NCI-H2196 treated with DMSO at 0.1 percent for 48 hours (cell line): Measurements from ENCODE around the gene KAT6B.
A peak's percentile ranks its signal among the peaks of the same experiment; 100 is the strongest.

ENCODE experiments used
- DNase-seq: peaks from one replicate; lab custom pipeline; 2025; ENCODE audit not compliant: unreplicated experiment; lab: John Stamatoyannopoulos, UW

KAT6B gene

DNA sequence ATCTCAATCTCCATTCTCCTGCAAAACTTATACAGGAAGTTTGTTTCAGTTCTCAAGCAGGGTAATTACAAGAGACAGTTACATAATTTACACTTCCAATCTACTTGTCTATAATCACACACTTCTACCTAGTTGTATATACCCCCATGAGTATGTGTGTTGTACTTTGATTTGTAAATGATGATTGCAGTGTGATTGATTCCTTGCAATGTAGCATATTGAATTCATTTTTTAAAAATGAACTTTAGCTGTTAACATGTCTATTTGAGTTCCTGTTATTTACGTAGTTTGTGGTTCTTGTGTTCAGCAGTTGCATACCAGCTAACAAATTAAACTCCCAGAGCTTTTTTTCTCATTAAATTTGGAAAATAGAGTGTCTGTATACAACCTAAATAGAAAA is 182.6 kb downstream of the KAT6B start:
- no peak for DNase-seq

DNA sequence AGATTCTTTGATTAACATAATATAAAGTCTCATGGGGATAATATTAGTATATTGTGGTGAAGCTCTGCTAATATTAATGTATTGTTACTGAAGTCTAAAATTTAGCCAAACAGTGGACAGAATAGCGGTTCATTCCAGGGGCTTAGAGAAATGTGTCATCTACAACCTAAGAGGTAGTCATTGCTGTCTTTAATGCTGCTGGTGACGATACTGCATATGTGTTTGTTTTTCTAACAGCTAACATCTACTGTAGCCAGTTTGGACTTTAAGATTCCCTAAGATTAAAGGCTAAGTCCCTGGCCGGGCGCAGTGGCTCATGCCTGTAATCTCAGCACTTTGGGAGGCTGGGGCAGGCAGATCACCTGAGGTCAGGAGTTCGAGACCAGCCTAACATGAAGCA is 183.0 kb downstream of the KAT6B start:
- DNase-seq: no peak

GRCh38 chr10:75010373-75010772 is 184.0 kb downstream of the KAT6B start:
- no peak for DNase-seq

- DNase-seq: no peak
Observed at GRCh38 chr10:75011221-75011620, 184.8 kb downstream of the KAT6B start.

DNA sequence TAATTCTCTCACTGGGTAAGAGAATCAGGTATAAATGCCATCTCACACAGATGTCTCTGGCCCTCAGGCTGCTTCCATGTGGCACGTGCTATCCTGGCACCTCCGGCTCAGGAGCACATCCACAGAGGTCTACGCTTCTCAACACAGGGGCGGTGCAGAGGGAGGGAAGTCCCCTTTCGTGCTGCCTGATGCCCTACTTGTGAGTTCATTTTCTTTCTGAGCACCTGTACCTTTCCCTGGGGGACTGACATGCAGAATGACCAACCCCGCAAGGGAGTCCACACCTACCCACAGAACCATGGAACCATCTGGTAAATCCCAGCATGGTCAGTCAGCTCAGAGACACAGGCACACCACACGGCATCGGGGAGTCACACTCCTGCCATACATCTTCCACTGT is 186.1 kb downstream of the KAT6B start:
- DNase-seq: no peak

GRCh38 chr10:75013007-75013406 is 186.6 kb downstream of the KAT6B start:
- no peak for DNase-seq

GRCh38 chr10:75013522-75013921 is 187.1 kb downstream of the KAT6B start:
- no peak for DNase-seq

- DNase-seq: no peak
Observed at GRCh38 chr10:75014516-75015230, 188.3 kb downstream of the KAT6B start.

- DNase-seq: no peak
Observed at GRCh38 chr10:75015442-75015841, 189.0 kb downstream of the KAT6B start.

- DNase-seq: no peak
Observed at GRCh38 chr10:75016325-75016724, 189.9 kb downstream of the KAT6B start.

DNA sequence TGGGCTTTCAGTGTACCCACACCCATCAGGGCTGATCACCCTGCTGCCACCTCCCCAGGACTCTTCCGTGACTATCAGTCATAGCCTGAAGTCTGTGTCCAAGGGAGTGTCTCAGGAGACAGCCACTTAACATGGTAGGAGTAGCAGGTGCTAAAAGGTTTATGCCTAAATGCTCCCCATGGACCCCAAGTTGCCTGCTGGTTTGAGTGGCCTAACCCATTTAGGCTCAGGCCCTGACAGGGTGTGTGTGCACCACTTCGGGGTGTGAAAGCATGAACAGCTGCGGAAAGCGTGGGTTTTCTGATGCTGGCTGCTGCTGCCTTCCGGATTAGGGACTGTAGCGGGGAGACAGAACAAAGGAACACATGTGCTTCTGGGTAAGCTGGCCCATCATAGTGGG is 191.9 kb downstream of the KAT6B start:
- DNase-seq: no peak

GRCh38 chr10:75018686-75019307 is 192.4 kb downstream of the KAT6B start:
- no peak for DNase-seq

DNA sequence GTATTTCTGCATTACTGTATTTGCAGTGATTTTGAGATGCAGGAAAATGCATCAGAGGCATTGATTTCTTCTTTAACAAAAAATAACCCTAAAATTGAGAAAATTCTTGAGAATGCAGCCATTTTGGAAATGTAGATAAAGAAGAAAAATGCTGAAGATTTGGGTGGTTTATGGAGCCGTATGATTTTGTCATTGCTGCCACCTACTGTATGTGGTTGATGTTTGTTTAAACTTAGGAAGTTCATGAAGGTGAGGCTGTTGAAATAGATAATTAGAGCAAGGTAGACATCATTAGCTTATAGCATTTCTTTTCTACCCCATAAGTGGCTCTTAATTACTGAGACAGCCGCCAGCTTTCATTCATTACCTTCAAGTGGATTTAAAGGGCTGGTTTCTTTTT is 193.0 kb downstream of the KAT6B start:
- peak; percentile 27 for DNase-seq

- no peak for DNase-seq
Observed at GRCh38 chr10:75020168-75020567, 193.8 kb downstream of the KAT6B start.

DNA sequence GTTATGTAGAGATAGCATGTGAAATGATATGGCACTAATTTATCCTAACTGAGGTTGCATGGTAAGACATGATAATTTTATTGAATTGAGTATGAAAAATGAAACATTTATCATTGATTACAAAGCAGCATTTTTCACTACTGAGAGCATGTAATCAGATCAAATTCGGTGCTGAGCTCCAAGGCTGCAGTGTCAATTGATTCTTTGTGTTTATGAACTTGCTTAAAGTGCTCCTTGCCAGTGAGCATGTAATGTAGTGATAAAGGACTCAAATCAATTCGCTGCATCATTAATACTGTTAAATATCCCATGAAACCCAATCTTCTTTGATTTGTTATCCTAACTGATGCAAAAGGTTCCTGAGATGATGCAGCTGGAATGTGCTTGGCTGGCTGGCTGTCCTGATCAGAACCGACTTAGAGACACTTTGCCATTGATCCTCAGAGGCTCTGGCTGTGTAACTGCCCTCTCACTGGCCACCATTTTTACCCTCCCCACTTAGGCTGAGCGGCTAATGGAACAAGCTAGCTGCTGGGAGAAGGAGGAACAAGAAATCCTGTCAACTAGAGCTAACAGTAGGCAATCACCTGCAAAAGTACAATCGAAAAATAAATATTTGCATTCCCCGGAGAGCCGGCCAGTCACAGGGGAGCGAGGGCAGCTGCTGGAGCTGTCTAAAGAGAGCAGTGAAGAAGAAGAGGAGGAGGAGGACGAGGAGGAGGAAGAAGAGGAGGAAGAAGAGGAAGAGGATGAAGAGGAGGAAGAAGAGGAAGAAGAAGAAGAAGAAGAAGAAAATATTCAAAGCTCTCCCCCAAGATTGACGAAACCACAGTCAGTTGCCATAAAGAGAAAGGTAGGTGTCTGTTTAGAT is 195.2 kb downstream of the KAT6B start:
- peak; percentile 44 for DNase-seq

DNA sequence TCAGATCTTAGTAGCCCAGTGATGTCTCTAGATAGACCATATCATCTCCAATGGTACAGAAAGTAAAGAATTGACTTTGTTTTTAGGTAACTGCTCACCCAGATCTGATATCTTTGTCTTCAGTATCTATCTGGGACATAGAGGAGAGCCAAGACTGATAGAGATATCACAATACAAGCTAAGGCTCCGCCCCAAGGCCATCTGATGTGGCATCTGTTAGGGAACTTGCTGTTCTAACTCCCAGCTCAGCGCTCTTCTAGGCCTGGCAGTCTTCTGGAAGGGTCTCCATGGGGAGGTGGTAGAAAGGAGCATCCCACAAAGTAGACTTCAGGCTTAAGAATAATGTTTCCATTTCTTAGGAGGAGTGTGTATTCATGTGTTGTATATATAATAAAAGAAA is 196.7 kb downstream of the KAT6B start:
- DNase-seq: no peak

- peak; percentile 48 for DNase-seq
Observed at GRCh38 chr10:75024971-75025523, 198.6 kb downstream of the KAT6B start.

DNA sequence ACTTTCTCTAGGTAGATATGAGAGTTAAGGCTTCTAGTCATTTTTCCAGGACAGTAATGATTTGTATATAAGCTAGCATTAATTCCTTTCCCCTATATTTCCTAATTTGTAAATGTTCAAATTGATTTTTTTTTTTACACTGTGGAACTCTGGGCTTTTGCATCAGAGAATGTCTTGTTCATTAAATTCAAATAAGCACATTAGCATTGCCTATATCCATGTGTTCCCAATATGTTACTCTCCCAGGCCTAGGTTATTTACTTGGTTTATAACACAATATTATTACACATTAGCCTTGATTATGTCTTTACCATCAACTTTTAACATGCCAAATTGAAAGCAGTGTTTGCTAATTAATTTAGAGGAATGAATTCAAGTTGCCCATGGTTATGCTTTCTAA is 201.6 kb downstream of the KAT6B start:
- no peak for DNase-seq

GRCh38 chr10:75028748-75029147 is 202.3 kb downstream of the KAT6B start:
- DNase-seq: no peak

DNA sequence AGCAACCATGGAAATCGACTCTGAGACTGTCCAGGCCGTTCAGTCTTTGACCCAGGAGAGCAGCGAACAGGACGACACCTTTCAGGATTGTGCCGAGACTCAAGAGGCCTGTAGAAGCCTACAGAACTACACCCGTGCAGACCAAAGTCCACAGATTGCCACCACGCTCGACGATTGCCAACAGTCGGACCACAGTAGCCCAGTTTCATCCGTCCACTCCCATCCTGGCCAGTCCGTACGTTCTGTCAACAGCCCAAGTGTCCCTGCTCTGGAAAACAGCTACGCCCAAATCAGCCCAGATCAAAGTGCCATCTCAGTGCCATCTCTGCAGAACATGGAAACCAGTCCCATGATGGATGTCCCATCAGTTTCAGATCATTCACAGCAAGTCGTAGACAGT is 203.0 kb downstream of the KAT6B start:
- no peak for DNase-seq

GRCh38 chr10:75029857-75030256 is 203.5 kb downstream of the KAT6B start:
- DNase-seq: no peak

- DNase-seq: no peak
Observed at GRCh38 chr10:75030371-75030770, 204.0 kb downstream of the KAT6B start.
